Tracheal epithelial cell (primary cell): Measurements from ENCODE around the gene SFXN4. TPM values are rescaled to one million over a fixed set of nuclear protein-coding genes. Genes with fewer than 3 reads are reported as not detected.

Source experiments
- total RNA-seq: library from RNA; depleted of rRNA; stranded (reverse); fragments of >200 nt; gene quantifications from 2 replicates; pipeline ENCODE4 v1.2.1, GENCODE V29; 2014

SFXN4 gene, protein sequence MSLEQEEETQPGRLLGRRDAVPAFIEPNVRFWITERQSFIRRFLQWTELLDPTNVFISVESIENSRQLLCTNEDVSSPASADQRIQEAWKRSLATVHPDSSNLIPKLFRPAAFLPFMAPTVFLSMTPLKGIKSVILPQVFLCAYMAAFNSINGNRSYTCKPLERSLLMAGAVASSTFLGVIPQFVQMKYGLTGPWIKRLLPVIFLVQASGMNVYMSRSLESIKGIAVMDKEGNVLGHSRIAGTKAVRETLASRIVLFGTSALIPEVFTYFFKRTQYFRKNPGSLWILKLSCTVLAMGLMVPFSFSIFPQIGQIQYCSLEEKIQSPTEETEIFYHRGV
- 37.5 and 42.9 TPM in 2 replicates for total RNA-seq

DNA sequence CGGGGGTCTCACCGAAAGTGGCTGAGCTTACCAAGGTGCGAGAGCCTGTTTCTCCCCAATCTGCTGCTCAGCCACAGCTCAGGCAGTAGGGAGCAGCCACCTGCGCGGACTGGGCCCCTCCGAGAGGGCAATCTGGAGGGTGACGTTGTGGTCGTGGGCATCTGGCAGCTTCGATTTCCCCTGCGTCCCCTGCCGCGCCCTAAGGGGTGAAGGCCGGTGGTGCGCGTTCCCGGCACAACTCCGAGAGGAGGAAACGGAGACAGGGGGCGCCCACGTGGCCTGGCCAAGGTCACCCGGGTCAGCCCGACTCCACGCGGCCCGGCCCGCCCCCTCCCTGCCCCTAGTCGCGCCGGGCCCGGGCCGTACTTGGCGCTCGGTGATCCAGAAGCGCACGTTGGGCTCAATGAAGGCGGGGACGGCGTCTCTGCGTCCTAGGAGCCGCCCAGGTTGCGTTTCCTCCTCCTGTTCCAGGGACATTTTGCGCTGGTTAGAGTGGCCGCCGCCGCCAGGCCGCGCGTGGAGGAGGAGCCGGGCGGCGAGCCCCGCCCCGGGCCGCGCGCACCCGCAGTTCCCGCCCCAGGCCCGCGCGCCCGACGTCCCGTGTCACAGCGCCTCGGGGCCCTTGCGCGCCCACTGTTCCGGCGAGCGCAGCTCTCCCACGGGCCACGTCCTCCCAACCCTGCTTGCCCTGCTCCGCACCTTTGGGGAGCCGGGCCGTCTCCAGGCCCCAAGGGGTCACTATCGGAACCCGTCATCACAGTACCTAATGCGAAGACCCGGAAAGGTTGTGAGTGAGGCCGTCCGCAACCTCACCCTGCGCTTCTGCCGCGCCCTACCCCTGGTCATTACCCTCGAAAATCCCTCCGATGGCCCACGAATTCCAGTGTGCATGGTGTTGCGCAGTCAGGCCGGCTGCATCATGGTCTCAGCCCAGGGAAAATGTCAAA is at the start of gene SFXN4:
Gene SFXN4 (minus strand): TSS at position 544 of the 947 bp plus-strand sequence. CDS start 67 bp downstream, at position 477.

GRCh38 chr10:119207366-119207666 is 41.8 kb upstream of the SFXN4 start, which contains the start of gene GRK5:
Gene GRK5, plus strand, starts transcription at chr10:119207571. Its CDS starts 347 bp downstream, at chr10:119207918.

DNA sequence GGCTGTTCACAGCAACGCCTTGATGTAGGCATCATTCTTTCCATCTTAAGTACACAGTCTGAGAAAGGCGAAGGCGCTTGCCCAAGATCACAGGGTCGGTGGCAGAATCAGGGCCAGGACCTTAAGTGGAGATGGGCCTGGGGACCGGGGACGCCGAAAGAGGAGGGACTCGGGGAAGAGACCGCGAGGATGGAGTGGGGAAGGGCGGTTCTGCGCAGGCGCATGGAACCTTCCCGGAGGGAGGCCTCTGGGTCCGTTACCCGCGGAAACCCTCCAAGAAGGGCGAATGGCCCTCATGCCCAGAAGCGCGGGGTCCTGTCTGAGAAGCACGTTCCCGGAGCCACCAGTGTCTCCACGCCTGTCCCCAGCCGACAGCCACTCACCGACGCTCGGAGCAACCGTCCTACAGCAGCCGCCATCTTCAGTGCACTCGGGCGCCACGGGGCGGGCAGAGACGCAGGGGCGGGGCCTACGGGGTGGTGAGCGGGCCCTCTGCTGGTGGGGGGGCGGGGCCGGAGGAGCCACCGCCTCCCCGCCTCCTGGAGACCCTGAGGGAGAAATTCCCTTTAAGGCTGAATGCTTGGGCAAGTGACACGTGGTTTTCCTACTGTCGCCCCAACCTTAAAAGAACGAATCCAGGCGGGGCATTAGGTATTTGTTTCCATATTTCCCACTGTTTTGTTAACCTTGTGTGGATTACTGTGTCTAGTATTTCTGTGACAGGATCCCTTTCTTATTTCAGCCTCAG is 13.0 kb upstream of the SFXN4 start, which contains the start of gene PRDX3:
Gene PRDX3 (minus strand): TSS at position 441 of the 748 bp plus-strand sequence. CDS start 22 bp downstream, at position 419.

DNA sequence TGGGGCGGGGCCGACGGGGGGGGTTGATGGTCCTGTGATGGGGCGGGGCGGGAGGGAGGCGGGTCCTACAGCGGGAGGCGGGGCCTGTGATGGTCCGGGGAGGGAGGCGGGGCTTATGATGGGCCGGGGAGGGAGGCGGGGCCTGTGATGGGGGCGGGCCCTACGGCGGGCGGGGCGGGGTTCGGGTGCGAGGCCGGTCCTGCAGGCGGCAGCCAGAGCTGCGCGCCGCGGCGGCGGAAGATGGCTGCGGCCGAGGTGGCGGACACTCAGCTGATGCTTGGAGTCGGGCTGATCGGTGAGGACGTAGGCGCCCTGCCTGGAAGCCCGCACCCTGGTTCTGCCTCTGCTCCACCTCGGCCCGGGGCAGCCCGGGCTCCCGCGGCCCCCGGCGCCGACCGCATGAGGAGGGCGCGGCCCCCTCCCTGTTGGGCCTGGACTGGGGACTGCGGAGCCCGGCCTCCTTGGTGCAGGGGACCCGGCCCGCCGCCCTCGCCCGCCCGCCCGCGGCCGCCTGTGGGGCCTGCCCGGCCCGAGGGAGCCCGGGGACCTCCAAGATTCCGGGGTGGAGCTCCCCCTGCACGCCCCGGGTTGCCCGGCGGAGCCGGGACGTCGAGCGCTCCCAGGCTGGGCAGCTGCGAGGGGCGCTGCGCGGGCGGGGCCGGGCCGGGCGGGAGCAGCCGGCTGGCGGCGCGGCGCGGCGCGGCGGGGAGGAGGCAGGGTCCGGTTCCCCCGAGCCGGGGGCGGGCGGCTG is 61.4 kb downstream of the SFXN4 start, which contains the start of gene DENND10:
Gene DENND10 (plus strand): TSS at position 211 of the 751 bp plus-strand sequence. CDS start 30 bp downstream, at position 241.

Other genes with a start within 250 kb of the SFXN4 start
- gene NANOS1, start 136.0 kb downstream of the SFXN4 start, total RNA-seq, result 0.64 and 1.7 TPM in 2 replicates
- gene EIF3A, start 84.9 kb downstream of the SFXN4 start, total RNA-seq, result 133 and 178 TPM in 2 replicates
- 64.6 and 79.3 TPM in 2 replicates for gene DENND10, start 61.6 kb downstream of the SFXN4 start, total RNA-seq
- gene PRDX3, start 13.1 kb upstream of the SFXN4 start, total RNA-seq, result 175 and 185 TPM in 2 replicates
- gene GRK5, start 41.9 kb upstream of the SFXN4 start, total RNA-seq, result 2.8 and 3.6 TPM in 2 replicates